HCT116 (cell line): Measurements from ENCODE around the gene WSB1. TPM values are rescaled to one million over a fixed set of nuclear protein-coding genes. Genes with fewer than 3 reads are reported as not detected.

Source experiments
- ATAC-seq: fragments of 200-7000 bp; cut with Tn5 transposase; 2 replicates; pipeline ENCODE4 v1.9.1; 2020; ENCODE audit warnings: mild to moderate bottlenecking, moderate library complexity
- BruUV-seq: library from RNA; stranded (reverse); fragments of 400-500 nt; replicated peaks from 2 replicates; lab custom pipeline; 2021; lab: Mats Ljungman, UMichigan
- CTCF ChIA-PET: fragments of 300-600 bp; sonication (Branson Sonifier 250); formaldehyde crosslinking; loops from one replicate; lab custom pipeline; 2021; ENCODE audit warnings: antibody characterized with exemption; lab: Charles Lee
- POLR2A ChIA-PET: fragments of 300-600, 350-600 bp; sonication (Branson Sonifier 250); formaldehyde crosslinking; loops from one replicate; lab custom pipeline; 2021; ENCODE audit warnings: antibody characterized with exemption; lab: Charles Lee
- RAD21 ChIA-PET, 2 experiments: fragments of 300-600 bp; sonication (Branson Sonifier 250); formaldehyde crosslinking; loops; one replicate each; lab custom pipeline; 2023; ENCODE audit warnings: low total read pairs in 2 of 2; ENCODE audit not compliant: uncharacterized antibody in 2 of 2, unreplicated experiment in 2 of 2, low non-redundant PET in 1 of 2; lab: Charles Lee
- DNase-seq: peaks from one replicate; pipeline ENCODE4 v3.0.0-alpha.2; 2010; ENCODE audit warnings: low read depth, low spot score
- H2AFZ ChIP-seq: fragments of 200-600 bp; shearing (Covaris generic), sonication (generic); 2 replicates; pipeline ENCODE4 v1.6.1; 2017; ENCODE audit warnings: low read depth, mixed run types, mixed read lengths, antibody characterized with exemption, low read length; ENCODE audit not compliant: poor library complexity, severe bottlenecking
- H3K27ac ChIP-seq: 2 replicates; pipeline ENCODE4 v1.5.1; 2012; ENCODE audit warnings: low read depth, low read length
- H3K27me3 ChIP-seq: fragments of 200-600 bp; sonication (generic); 2 replicates; pipeline ENCODE4 v1.6.1; 2016; ENCODE audit warnings: mixed run types, low read length, mixed read lengths; ENCODE audit not compliant: insufficient read depth
- H3K36me3 ChIP-seq, 2 experiments: fragments of 200-500 bp in 1 of 2; fragments of 200-600 bp in 1 of 2; sonication (Bioruptor generic) in 1 of 2; sonication (generic) in 1 of 2; 2 replicates each; pipeline versions ENCODE4 v1.5.1 to v1.6.1; 2014 to 2016; ENCODE audit warnings: low read length in 2 of 2, inconsistent platforms in 1 of 2, mixed read lengths in 1 of 2, mixed run types in 1 of 2; ENCODE audit not compliant: insufficient read depth in 2 of 2, control insufficient read depth in 1 of 2
- H3K4me1 ChIP-seq, 2 experiments: fragments of 200-600 bp in 1 of 2; sonication (generic) in 1 of 2; 2 replicates each; pipeline versions ENCODE4 v1.5.1 to v1.6.1; 2012 to 2017; ENCODE audit warnings: low read length in 2 of 2, inconsistent platforms in 1 of 2, mild to moderate bottlenecking in 1 of 2, mixed read lengths in 1 of 2, mixed run types in 1 of 2, moderate library complexity in 1 of 2; ENCODE audit not compliant: insufficient read depth in 2 of 2, control insufficient read depth in 1 of 2
- H3K4me2 ChIP-seq: fragments of 200-600 bp; sonication (generic); 2 replicates; pipeline ENCODE4 v1.6.1; 2017; ENCODE audit warnings: mixed run types, low read length, mixed read lengths
- H3K4me3 ChIP-seq, 2 experiments: fragments of 200-600 bp in 1 of 2; sonication (generic) in 1 of 2; replicated peaks in 1 of 2; 2 replicates each; pipeline ENCODE4 v1.5.1; 2011 to 2016; ENCODE audit warnings: low read length in 2 of 2, control low read depth in 1 of 2, low read depth in 1 of 2, mild to moderate bottlenecking in 1 of 2, mixed read lengths in 1 of 2, mixed run types in 1 of 2
- H3K79me2 ChIP-seq: fragments of 200-600 bp; sonication (generic); 2 replicates; pipeline ENCODE4 v1.6.1; 2017; ENCODE audit warnings: mild to moderate bottlenecking, mixed run types, low read length, moderate library complexity, mixed read lengths; ENCODE audit not compliant: insufficient read depth
- H3K9ac ChIP-seq: fragments of 200-600 bp; sonication (generic); 2 replicates; pipeline ENCODE4 v1.6.1; 2016; ENCODE audit warnings: low read length, mixed read lengths
- H3K9me2 ChIP-seq: fragments of 200-600 bp; sonication (generic), shearing (Covaris generic); 2 replicates; pipeline ENCODE4 v1.6.1; 2017; ENCODE audit warnings: mixed run types, mild to moderate bottlenecking, moderate library complexity; ENCODE audit not compliant: insufficient read depth
- H3K9me3 ChIP-seq, 2 experiments: fragments of 200-500 bp in 1 of 2; fragments of 200-600 bp in 1 of 2; sonication (Bioruptor generic) in 1 of 2; sonication (generic) in 1 of 2; 2 replicates each; pipeline ENCODE4 v1.6.1; 2014 to 2017; ENCODE audit warnings: low read length in 2 of 2, mixed read lengths in 2 of 2, inconsistent platforms in 1 of 2, low read depth in 1 of 2, mild to moderate bottlenecking in 1 of 2, mixed run types in 1 of 2, moderate library complexity in 1 of 2; ENCODE audit not compliant: control insufficient read depth in 1 of 2, insufficient read depth in 1 of 2
- H4K20me1 ChIP-seq: fragments of 200-600 bp; sonication (generic), shearing (Covaris generic); 2 replicates; pipeline ENCODE4 v1.6.1; 2017; ENCODE audit warnings: mixed run types, mild to moderate bottlenecking, moderate library complexity; ENCODE audit not compliant: insufficient read depth
- CBX3 ChIP-seq: IDR thresholded peaks from 2 replicates; pipeline ENCODE4 v1.6.1; 2012; ENCODE audit warnings: low read depth
- CEBPB ChIP-seq: IDR thresholded peaks from 2 replicates; pipeline ENCODE4 v1.6.1; 2012; ENCODE audit warnings: low read depth
- ELF1 ChIP-seq: IDR thresholded peaks from 2 replicates; pipeline ENCODE4 v1.6.1; 2012; ENCODE audit warnings: low read depth, borderline replicate concordance
- EZH2 ChIP-seq: fragments of 200-600 bp; sonication (generic); IDR thresholded peaks from 2 replicates; pipeline ENCODE4 v1.6.1; 2017; ENCODE audit warnings: antibody characterized with exemption, mixed run types
- POLR2A ChIP-seq: IDR thresholded peaks from 2 replicates; pipeline ENCODE4 v1.7.0; 2011; ENCODE audit warnings: borderline replicate concordance; ENCODE audit not compliant: insufficient read depth, insufficient read length; ENCODE audit errors: extremely low read depth
- SIN3A ChIP-seq: IDR thresholded peaks from 2 replicates; pipeline ENCODE4 v1.6.1; 2012; ENCODE audit warnings: low read depth
- ZFX ChIP-seq: fragments of 450-650 bp; IDR thresholded peaks from 2 replicates; pipeline ENCODE4 v1.6.1; 2017
- intact Hi-C: fragments of 100-400 bp; cut with micrococcal nuclease; formaldehyde crosslinking; loops from 2 replicates; pipeline ENCODE4 v1.10.0; 2022
- total RNA-seq: library from RNA; stranded (reverse); gene quantifications from one replicate; pipeline ENCODE4 v1.2.1, GENCODE V29; 2021; ENCODE audit not compliant: unreplicated experiment
- TF ChIP-seq, protein P1 (sequence below): IDR thresholded peaks from 2 replicates; pipeline ENCODE4 v1.6.1; 2012
- TF ChIP-seq, protein P2 (sequence below): IDR thresholded peaks from 2 replicates; pipeline ENCODE4 v1.6.1; 2012; ENCODE audit warnings: low read depth

Gene WSB1
- total RNA-seq, 1 experiment from 2014 or later = 88.0 TPM

DNA sequence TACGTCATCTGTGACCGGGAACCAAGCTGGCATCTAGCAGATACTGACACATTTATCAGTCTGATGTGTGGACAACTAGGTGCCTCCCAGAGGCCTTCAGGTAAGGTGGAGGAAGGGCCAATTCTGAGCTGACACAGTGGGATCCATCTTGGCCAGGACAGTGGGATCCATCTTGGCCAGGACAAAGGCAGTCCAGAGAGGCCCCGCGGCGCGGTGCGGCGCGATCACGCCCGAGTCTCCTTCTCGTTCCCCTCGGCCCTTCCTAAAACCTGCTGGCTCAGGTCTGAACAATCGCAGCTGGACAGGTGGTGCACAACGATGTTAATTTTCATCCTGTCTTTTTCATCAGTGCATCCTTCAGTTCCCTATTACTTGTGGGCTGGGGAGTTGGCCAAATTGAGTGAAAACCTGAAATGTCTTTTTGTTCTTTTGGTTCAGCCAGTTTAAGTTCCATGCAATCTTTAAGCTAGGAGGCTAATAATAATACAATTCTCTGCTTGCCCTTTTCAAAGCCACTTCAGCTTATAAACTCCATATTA, 486 bp upstream of the WSB1 start:
- H3K27me3 ChIP-seq = no peaks in the 10 kb centered on the region
- H3K4me1 ChIP-seq = peaks cover 22 to 23% of the 10 kb centered on the region in 2 experiments
- peaks cover 43% of the 10 kb centered on the region for H3K79me2 ChIP-seq
- H3K9me2 ChIP-seq = no peaks in the 10 kb centered on the region
- H3K27ac ChIP-seq = peak overlapping the region; percentile 91
- H4K20me1 ChIP-seq = no peaks in the 10 kb centered on the region
- DNase-seq = no peak
- POLR2A ChIA-PET = interaction anchor here (0.9 to 2.3 kb wide), 8 partner anchors 10 to 56 kb away, joined by 3 to 10 read pairs (median 4); no protein-coding TSS in a partner anchor
- peak overlapping the region; percentile 87 to 99 for H3K4me3 ChIP-seq
- BruUV-seq = TSS peak; percentile 94
- no peak for ATAC-seq
- no peaks in the 10 kb centered on the region; a peak in 1 of 4 replicates for H3K36me3 ChIP-seq
- H3K9ac ChIP-seq = peak overlapping the region; percentile 95
- H2AFZ ChIP-seq = no peak overlapping the region
- RAD21 ChIA-PET = no interaction called here
- peak overlapping the region; percentile 88 for H3K4me2 ChIP-seq
- H3K9me3 ChIP-seq = no peaks in the 10 kb centered on the region
- intact Hi-C loops = loop anchor here (5.0 kb wide), 1 partner anchor 46 kb away; no protein-coding TSS in a partner anchor
- CTCF ChIA-PET = interaction anchor here (0.8 to 2.1 kb wide), 2 partner anchors 40 to 48 kb away, joined by 3 to 6 read pairs; no protein-coding TSS in a partner anchor
- no peak for TF ChIP-seq ELF1
- TF ChIP-seq, protein P1, sequence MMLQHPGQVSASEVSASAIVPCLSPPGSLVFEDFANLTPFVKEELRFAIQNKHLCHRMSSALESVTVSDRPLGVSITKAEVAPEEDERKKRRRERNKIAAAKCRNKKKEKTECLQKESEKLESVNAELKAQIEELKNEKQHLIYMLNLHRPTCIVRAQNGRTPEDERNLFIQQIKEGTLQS = no peak
- TF ChIP-seq, protein P2, sequence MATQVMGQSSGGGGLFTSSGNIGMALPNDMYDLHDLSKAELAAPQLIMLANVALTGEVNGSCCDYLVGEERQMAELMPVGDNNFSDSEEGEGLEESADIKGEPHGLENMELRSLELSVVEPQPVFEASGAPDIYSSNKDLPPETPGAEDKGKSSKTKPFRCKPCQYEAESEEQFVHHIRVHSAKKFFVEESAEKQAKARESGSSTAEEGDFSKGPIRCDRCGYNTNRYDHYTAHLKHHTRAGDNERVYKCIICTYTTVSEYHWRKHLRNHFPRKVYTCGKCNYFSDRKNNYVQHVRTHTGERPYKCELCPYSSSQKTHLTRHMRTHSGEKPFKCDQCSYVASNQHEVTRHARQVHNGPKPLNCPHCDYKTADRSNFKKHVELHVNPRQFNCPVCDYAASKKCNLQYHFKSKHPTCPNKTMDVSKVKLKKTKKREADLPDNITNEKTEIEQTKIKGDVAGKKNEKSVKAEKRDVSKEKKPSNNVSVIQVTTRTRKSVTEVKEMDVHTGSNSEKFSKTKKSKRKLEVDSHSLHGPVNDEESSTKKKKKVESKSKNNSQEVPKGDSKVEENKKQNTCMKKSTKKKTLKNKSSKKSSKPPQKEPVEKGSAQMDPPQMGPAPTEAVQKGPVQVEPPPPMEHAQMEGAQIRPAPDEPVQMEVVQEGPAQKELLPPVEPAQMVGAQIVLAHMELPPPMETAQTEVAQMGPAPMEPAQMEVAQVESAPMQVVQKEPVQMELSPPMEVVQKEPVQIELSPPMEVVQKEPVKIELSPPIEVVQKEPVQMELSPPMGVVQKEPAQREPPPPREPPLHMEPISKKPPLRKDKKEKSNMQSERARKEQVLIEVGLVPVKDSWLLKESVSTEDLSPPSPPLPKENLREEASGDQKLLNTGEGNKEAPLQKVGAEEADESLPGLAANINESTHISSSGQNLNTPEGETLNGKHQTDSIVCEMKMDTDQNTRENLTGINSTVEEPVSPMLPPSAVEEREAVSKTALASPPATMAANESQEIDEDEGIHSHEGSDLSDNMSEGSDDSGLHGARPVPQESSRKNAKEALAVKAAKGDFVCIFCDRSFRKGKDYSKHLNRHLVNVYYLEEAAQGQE = no peak
- no peak for TF ChIP-seq CEBPB
- TF ChIP-seq SIN3A = no peak
- TF ChIP-seq CBX3 = no peak
- no peak for TF ChIP-seq POLR2A
- TF ChIP-seq ZFX = no peak
- no peak for TF ChIP-seq EZH2
